ENCODE measurements around the gene MS4A6A.

MS4A6A gene

GRCh38 chr11:60127311-60127811, 55.5 kb downstream of the MS4A6A start:
- no peak for DNase-seq

- no peak for DNase-seq
Measured at GRCh38 chr11:60125956-60126585, 56.8 kb downstream of the MS4A6A start.

- DNase-seq, result no peak
Measured at GRCh38 chr11:60124802-60125432, 58.0 kb downstream of the MS4A6A start.
